NCI-H226 (cell line): ENCODE results near the gene PDCL3.

ENCODE experiments used
- DNase-seq: peaks from one replicate; pipeline ENCODE4 v3.0.0-alpha.2; 2015

PDCL3 gene

DNA sequence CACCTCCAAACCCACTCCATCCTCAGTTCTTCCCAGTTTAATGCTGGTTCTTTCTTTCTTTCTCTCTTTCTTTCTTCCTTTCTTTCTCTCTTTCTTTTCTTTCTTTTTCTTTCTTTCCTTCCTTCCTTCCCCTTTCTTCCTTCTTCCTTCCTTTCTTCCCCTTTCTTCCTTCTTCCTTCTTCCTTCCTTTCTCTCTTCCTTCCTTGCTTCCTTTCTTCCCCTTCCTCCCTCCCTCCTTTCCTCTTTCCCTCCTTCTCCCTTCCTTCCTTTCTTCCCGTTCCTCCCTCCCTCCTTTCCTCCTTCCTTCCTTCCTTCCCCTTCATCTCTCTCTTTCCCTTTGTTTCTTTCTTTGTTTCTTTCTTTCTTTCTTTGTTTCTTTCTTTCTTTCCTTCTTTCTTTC is 50.9 kb downstream of the PDCL3 start:
- no peak for DNase-seq

DNA sequence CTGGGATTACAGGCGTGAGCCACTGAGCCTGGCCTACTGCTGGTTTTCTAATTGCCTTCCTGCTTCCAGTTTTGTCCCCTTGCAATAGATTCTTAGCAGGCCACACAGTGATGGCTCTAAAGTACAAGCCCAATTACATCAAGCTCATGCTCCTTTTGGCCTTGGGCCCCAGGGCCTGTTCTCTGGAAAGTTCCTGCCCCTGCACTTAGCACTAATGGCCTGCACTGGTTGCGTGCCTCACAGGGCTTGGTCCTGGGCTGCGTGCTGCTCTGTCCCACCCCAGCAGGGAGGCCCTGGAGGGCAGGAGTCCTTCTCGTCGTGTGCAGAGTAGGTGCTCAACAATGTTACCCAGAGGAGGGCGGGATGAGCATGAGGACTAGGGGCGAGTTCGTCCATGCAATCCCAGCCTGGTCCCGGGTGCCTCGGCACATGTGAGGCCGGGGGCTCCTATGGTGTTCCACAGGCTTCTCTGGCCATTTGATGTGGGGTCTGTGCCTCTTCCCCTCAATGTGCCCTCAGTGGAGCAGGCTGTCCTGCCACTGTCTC is 51.7 kb downstream of the PDCL3 start:
- no peak for DNase-seq

GRCh38 chr2:100615471-100615870 is 52.7 kb downstream of the PDCL3 start:
- DNase-seq: no peak

- no peak for DNase-seq
Observed at GRCh38 chr2:100615886-100616285, 53.1 kb downstream of the PDCL3 start.

GRCh38 chr2:100616841-100617390 is 54.1 kb downstream of the PDCL3 start:
- DNase-seq: no peak

DNA sequence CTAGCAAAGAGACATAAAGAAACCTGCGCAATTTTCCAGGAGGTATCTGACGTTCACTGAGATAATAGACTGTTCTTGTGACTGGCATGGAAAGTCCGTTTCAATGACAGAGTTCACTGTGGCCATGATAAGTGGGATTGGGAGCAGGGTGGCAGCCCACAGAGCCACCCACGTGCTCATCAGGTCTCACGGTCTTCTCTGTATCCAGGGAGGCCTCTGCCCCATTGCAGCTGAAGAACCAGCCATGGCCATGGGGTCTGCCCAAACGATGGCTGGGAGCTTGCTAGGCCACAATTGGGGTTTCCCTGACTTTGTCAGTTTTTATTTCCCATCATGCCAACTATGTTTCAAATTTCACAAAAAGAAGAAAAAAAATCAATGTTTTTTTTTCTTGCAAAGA is 57.2 kb downstream of the PDCL3 start:
- DNase-seq: no peak

- no peak for DNase-seq
Observed at GRCh38 chr2:100620481-100620880, 57.7 kb downstream of the PDCL3 start.

DNA sequence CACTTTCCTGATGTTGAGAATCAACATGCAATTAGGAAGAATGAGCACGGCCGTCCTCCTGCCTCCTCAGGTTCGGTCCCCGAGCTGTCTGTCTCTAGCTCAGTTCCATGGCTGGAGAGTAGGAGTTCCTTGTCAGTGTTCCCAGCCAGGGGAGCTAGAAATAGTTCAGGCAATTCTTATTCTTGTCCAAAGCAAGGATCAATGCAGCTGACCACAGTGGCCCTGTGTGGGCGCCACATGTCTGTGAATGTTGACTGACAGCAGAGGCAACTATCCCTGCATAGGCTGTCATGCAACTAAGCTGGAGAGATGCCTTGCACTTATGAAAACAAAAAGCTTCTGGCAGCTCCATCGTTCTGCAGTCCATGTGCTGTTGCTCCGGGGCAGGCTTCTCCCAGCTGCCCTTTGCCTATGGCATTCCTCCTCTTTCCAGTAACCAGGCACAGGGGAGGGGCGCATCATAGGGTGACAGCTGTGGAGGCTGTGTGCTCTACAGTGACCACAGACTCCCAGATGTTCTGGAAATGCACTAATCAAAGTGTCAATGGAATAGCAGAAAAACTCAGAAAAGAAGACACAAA is 58.7 kb downstream of the PDCL3 start:
- DNase-seq: no peak

DNA sequence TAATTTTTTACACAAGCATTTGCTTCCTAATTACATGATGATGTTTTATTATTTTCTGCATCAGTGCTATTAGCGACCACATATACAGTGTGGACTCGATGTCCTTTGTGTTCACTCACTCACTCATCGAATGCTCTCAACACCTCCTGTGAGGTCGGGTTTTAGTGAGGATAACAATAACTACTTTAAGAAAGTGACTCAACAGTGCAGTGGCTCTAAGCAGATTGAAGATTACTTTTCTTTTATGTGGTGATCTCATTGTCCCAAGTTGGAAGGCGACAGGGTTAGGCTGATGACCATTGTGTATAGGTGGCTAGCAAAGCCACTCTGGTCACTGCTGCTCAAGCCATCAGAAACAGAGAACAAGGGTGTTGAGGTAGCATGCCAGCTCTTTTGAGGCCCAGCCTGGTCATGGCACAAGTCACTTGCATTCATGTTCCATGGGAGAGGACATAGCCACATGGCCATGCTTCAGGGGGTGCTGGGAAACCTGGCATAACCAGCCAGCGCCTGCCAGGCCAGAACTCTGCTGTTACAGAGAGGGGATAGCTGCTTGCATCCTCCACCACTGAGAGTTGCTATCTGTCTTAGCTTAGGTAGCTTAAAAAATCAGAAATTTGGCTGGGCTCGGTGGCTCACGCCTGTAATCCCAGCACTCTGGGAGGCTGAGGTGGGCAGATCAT is 60.4 kb downstream of the PDCL3 start:
- no peak for DNase-seq

DNA sequence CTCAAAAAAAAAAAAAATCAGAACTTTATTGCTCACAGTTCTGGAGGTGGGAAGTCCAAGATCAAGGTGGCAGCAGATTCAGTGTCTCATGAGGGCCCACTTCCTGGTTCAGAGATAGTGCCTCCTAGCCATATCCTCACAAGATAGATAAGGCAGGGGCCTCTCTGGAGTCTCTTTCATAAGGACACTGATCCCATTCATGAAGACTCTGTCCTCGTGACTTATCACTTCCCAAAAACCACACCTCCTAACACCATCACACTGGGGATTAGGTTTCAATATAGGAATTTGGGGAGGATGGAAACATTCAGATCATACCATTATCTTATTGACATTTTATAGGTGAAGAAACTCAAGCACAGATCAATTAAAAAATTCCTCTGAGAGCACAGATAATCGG is 61.1 kb downstream of the PDCL3 start:
- DNase-seq: no peak

DNA sequence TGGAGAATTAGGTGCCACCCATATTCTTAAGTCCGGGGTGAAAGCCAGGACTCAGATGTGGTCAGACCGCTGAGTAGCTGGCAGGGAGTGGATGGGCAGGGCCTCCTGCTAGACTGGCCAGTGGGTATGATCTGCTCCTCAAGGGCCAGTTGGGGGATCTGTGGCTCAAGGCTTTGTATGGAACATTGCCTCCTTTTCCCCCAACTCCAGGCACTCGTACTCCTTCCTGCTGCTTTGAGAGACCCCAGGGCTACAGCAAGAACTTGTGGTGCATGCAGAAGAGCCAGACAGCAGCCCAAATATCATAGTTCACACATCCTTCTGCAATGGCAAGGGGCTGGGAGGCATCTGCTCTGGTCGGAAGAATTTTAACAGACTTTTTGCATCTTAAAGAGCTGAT is 61.7 kb downstream of the PDCL3 start:
- DNase-seq: no peak

- no peak for DNase-seq
Observed at GRCh38 chr2:100625717-100626116, 62.9 kb downstream of the PDCL3 start.
